Prostate gland (tissue), 1 donor: Measurements from ENCODE around the gene OR14A16.

Experiments used
- POLR2A ChIP-seq: fragments of 450-650 bp; IDR thresholded peaks from one replicate; pipeline ENCODE4 v1.6.1; 2016; ENCODE audit warnings: antibody characterized with exemption, mild to moderate bottlenecking
- POLR2AphosphoS5 ChIP-seq: sonication (generic); formaldehyde crosslinking; IDR thresholded peaks from one replicate; pipeline ENCODE4 v1.6.1; 2017; ENCODE audit warnings: antibody characterized with exemption

DNA sequence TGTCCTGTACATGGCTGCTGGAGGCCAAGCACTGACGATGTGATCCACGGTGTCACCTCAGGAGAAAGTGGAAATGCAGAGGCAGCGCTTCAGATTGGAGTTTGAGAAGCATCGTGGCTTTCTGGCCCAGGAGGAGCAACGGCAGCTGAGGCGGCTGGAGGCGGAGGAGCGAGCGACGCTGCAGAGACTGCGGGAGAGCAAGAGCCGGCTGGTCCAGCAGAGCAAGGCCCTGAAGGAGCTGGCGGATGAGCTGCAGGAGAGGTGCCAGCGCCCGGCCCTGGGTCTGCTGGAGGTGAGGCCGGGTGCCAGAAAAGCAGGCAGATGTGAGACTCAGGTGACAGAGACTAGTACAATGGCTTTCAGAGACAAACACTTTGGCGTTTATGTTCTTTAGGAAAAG lies 40.7 kb upstream of the OR14A16 start:
- TF ChIP-seq POLR2A: no peak
- no peak for TF ChIP-seq POLR2AphosphoS5
